Vagina (tissue), 2 donors: ENCODE results near the gene MRPL28. TPM values are rescaled to one million over a fixed set of nuclear protein-coding genes. Genes with fewer than 3 reads are reported as not detected.
A peak's percentile ranks its signal among the peaks of the same experiment; 100 is the strongest.

Experiments used
- DNase-seq, 2 donors: peaks; one replicate each; pipeline ENCODE4 v3.0.0-alpha.2; 2017; ENCODE audit errors: extremely low spot score in 2 of 2
- H3K27ac ChIP-seq: fragments of 200-600 bp; sonication (generic); one replicate; pipeline ENCODE4 v1.5.1; 2019
- H3K27me3 ChIP-seq: fragments of 200-600 bp; sonication (generic); one replicate; pipeline ENCODE4 v1.5.1; 2019
- H3K36me3 ChIP-seq, 2 donors: fragments of 200-600 bp; sonication (generic); one replicate each; pipeline ENCODE4 v1.5.1; 2017 to 2019
- H3K4me1 ChIP-seq: fragments of 200-600 bp; sonication (generic); one replicate; pipeline ENCODE4 v1.5.1; 2019
- H3K4me3 ChIP-seq, 2 donors: fragments of 200-600 bp; sonication (generic); 1 replicate in 1 of 2; 2 replicates in 1 of 2; pipeline ENCODE4 v1.5.1; 2016 to 2019
- H3K9me3 ChIP-seq: fragments of 200-600 bp; sonication (generic); one replicate; pipeline ENCODE4 v1.5.1; 2019
- CTCF ChIP-seq, 3 experiments: fragments of 450-650 bp in 2 of 3; fragments of 200-600 bp in 1 of 3; sonication (generic) in 1 of 3; IDR thresholded peaks; one replicate each; pipeline ENCODE4 v1.5.1; 2017 to 2019; ENCODE audit warnings: antibody characterized with exemption in 3 of 3, mild to moderate bottlenecking in 2 of 3, moderate library complexity in 2 of 3
- POLR2A ChIP-seq, 2 donors: fragments of 450-650 bp; IDR thresholded peaks; one replicate each; pipeline ENCODE4 v1.6.1; 2017; ENCODE audit warnings: antibody characterized with exemption in 2 of 2, mild to moderate bottlenecking in 2 of 2, moderate library complexity in 2 of 2
- POLR2AphosphoS5 ChIP-seq, 2 donors: sonication (generic); formaldehyde crosslinking; IDR thresholded peaks; one replicate each; pipeline ENCODE4 v1.9.0; 2017; ENCODE audit warnings: antibody characterized with exemption in 2 of 2, mild to moderate bottlenecking in 2 of 2, low read depth in 1 of 2; ENCODE audit not compliant: insufficient read depth in 1 of 2
- intact Hi-C: fragments of 100-400 bp; cut with DNase I; formaldehyde crosslinking; loops from one replicate; pipeline ENCODE4 v1.15.1; 2023
- total RNA-seq: library from RNA; depleted of rRNA; stranded (reverse); fragments of >200 nt; gene quantifications from one replicate; pipeline ENCODE4 v1.2.3, GENCODE V29; 2016

MRPL28 gene
- total RNA-seq, 1 donor from 2014 or later, result 96.5 TPM

- peaks cover 44% of the 10 kb centered on the region for H3K4me1 ChIP-seq
Observed at GRCh38 chr16:381789-382717, 11.7 kb upstream of the MRPL28 start, which contains the start of gene PGAP6. Gene PGAP6 (minus strand): TSS chr16:381978. CDS start chr16:381821, 157 bp downstream.

GRCh38 chr16:381012-381788 lies 10.9 kb upstream of the MRPL28 start:
- Histone ChIP-seq H3K9me3 (no peaks in the 10 kb centered on the region), H3K4me3 (peak overlapping the region; percentile 84 to 98), H3K36me3 (peaks cover 0 to 12% of the 10 kb centered on the region in 2 donors), H3K27me3 (no peaks in the 10 kb centered on the region), H3K4me1 (peaks cover 44% of the 10 kb centered on the region), H3K27ac (peak overlapping the region; percentile 64)
- intact Hi-C loops, result loop anchor here (10.0 kb wide), 1 partner anchor 264 kb away; the partner anchor contains the start of genes MCRIP2 and WDR90
- TF ChIP-seq POLR2A (IDR thresholded peaks at IDR 0.05) (no peak), POLR2AphosphoS5 (IDR thresholded peaks at IDR 0.05; ENCODE audit: insufficient read depth in 1 of 2, low read depth in 1 of 2) (no peak)
- no peak for DNase-seq

More at GRCh38 chr16:381789-382717, 11.7 kb upstream of the MRPL28 start, which contains the start of gene PGAP6:
- intact Hi-C loops, result loop anchor here (10.0 kb wide), 1 partner anchor 263 kb away; the partner anchor contains the start of genes MCRIP2 and WDR90
- H3K36me3 ChIP-seq, result peaks cover 0 to 5% of the 10 kb centered on the region in 2 donors
- H3K27me3 ChIP-seq, result no peaks in the 10 kb centered on the region
- H3K9me3 ChIP-seq, result no peaks in the 10 kb centered on the region
- peak within 1 kb of the TSS; percentile 68 for H3K27ac ChIP-seq
- DNase-seq, result no peak
- H3K4me3 ChIP-seq, result peak within 1 kb of the TSS; percentile 84 to 98
- TF ChIP-seq POLR2AphosphoS5 (IDR thresholded peaks at IDR 0.05; ENCODE audit: insufficient read depth in 1 of 2, low read depth in 1 of 2) (no peak), POLR2A (IDR thresholded peaks at IDR 0.05) (peak in 1 of 2 donors; percentile 5), CTCF (IDR thresholded peaks at IDR 0.05) (no peak)

GRCh38 chr16:380762-381011 lies 10.3 kb upstream of the MRPL28 start:
- H3K27me3 ChIP-seq, result no peaks in the 10 kb centered on the region
- peak overlapping the region; percentile 64 for H3K27ac ChIP-seq
- TF ChIP-seq POLR2AphosphoS5 (IDR thresholded peaks at IDR 0.05; ENCODE audit: insufficient read depth in 1 of 2, low read depth in 1 of 2) (no peak), CTCF (IDR thresholded peaks at IDR 0.05) (no peak), POLR2A (IDR thresholded peaks at IDR 0.05) (no peak)
- H3K36me3 ChIP-seq, result peaks cover 0 to 17% of the 10 kb centered on the region in 2 donors
- H3K4me1 ChIP-seq, result peaks cover 44% of the 10 kb centered on the region
- DNase-seq, result no peak
- intact Hi-C loops, result loop anchor here (10.0 kb wide), 1 partner anchor 264 kb away; the partner anchor contains the start of genes MCRIP2 and WDR90
- H3K9me3 ChIP-seq, result no peaks in the 10 kb centered on the region
- H3K4me3 ChIP-seq, result peak overlapping the region; percentile 84 to 98

- Histone ChIP-seq H3K4me3 (peak overlapping the region; percentile 84 to 98), H3K36me3 (peaks cover 0 to 18% of the 10 kb centered on the region in 2 donors), H3K27me3 (no peaks in the 10 kb centered on the region), H3K4me1 (peaks cover 44% of the 10 kb centered on the region), H3K27ac (no peak overlapping the region), H3K9me3 (no peaks in the 10 kb centered on the region)
- intact Hi-C loops, result loop anchor here (10.0 kb wide), 1 partner anchor 265 kb away; the partner anchor contains the start of genes MCRIP2 and WDR90
- TF ChIP-seq POLR2A (IDR thresholded peaks at IDR 0.05) (no peak), POLR2AphosphoS5 (IDR thresholded peaks at IDR 0.05; ENCODE audit: insufficient read depth in 1 of 2, low read depth in 1 of 2) (no peak), CTCF (IDR thresholded peaks at IDR 0.05) (no peak)
- no peak for DNase-seq
Observed at GRCh38 chr16:379961-380761, 9.8 kb upstream of the MRPL28 start.
